ENCODE results near the gene FICD.
A peak's percentile ranks its signal among the peaks of the same experiment; 100 is the strongest.

Gene FICD

DNA sequence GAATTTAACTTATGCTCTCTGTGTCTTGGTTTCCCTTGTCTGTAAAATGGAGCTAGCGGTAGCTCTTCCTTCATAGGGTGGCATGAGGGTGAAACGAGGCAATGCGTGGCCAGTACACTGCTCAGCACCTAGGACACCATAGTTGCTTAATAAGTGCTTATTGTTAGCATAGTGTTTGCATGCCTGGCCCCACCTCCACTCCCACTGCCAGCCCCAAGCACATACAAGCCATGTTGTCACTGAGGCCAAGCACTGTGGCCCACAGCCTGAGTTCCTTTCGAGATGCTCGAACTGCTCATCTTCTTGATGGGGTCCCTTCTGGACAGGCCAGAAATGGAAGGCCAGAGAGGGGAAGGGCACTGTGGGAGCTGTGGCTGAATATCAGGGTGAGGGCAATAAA lies 839 bp downstream of the FICD start:
- Histone ChIP-seq H3K36me3 (peaks cover 44% of the 10 kb centered on the region), H3K27ac (peak overlapping the region; percentile 72), H3K4me1 (peaks cover 25% of the 10 kb centered on the region), H4K20me1 (peaks cover 51% of the 10 kb centered on the region), H3K4me3 (peak overlapping the region; percentile 83), H3K4me2 (peak overlapping the region; percentile 91), H3K9me3 (no peaks in the 10 kb centered on the region), H3K9ac (peak overlapping the region; percentile 83), H3K27me3 (no peaks in the 10 kb centered on the region)
- TF ChIP-seq Cebpa-rat (IDR thresholded peaks at IDR 0.05) = no peak

DNA sequence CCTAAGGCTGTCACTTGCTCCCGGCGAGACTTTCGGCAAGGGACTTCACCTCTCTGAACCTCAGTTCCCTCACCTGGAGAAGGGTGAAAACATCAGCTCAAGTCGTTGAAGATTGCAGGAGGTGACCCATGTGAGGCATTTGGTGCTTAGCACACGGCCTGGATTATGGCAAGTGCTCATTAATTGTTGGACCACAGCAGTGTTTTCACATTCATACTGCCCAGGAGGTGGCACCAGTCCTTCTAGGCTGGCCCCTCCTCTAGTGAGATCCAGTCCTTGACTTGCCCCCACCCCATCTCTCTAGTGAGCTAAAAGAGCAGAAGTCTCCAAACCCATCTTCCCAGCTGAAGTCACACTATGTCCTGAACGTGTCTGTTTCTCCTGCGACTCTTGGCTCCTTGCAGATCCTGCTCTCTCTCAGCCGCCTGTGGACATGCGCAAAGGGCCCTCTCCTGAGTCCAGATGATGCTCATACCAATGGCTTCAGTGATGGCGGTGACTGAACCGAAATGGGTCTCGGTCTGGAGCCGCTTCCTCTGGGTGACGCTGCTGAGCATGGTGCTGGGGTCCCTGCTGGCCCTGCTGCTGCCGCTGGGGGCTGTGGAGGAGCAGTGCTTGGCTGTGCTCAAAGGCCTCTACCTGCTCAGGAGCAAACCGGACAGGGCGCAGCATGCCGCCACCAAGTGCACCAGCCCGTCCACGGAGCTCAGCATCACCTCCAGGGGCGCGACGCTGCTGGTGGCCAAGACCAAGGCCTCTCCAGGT lies 1.6 kb downstream of the FICD start:
- no peak for TF ChIP-seq Cebpa-rat (IDR thresholded peaks at IDR 0.05)
- Histone ChIP-seq H4K20me1 (peaks cover 57% of the 10 kb centered on the region), H3K4me3 (no peak overlapping the region), H3K4me2 (peak overlapping the region; percentile 91; the same call in 1 of the 2 replicates), H3K9ac (no peak overlapping the region), H3K27ac (no peak overlapping the region), H3K9me3 (no peaks in the 10 kb centered on the region), H3K36me3 (peaks cover 52% of the 10 kb centered on the region), H3K27me3 (no peaks in the 10 kb centered on the region), H3K4me1 (peaks cover 25% of the 10 kb centered on the region)

GRCh38 chr12:108517288-108518100 lies 2.4 kb downstream of the FICD start:
- TF ChIP-seq Cebpa-rat (IDR thresholded peaks at IDR 0.05) = no peak
- Histone ChIP-seq H3K9ac (no peak overlapping the region), H3K27ac (no peak overlapping the region), H3K9me3 (no peaks in the 10 kb centered on the region), H3K4me2 (peak overlapping the region; percentile 14; the same call in 1 of the 2 replicates), H4K20me1 (peaks cover 65% of the 10 kb centered on the region), H3K36me3 (peaks cover 60% of the 10 kb centered on the region), H3K27me3 (no peaks in the 10 kb centered on the region), H3K4me1 (peaks cover 25% of the 10 kb centered on the region), H3K4me3 (no peak overlapping the region)

DNA sequence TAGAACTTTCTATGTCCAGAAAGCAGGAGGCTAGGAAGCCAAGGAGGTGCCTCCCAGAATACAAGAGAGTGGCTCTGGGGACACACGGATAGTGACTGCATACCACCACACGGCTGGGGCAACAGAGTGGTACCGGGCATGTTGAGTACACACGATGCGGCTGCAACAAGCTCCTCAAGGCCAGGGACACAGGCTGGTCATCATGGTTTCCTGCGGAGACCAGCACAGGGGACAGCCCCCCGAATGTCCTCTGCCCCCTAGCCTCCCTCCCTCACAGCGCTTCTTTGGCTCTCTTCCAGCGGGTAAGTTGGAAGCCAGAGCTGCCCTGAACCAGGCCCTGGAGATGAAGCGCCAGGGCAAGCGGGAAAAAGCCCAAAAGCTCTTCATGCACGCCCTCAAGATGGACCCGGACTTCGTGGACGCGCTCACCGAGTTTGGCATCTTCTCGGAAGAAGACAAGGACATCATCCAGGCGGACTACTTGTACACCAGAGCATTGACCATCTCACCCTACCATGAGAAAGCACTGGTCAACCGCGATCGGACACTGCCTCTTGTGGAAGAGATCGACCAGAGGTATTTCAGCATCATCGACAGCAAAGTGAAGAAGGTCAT lies 3.1 kb downstream of the FICD start:
- Histone ChIP-seq H3K9ac (no peak overlapping the region), H3K27ac (no peak overlapping the region), H3K27me3 (no peaks in the 10 kb centered on the region), H3K4me3 (no peak overlapping the region), H4K20me1 (peaks cover 72% of the 10 kb centered on the region), H3K4me2 (0 out of 2 replicates have a peak overlapping the region, but pooled peaks have one; percentile 14), H3K4me1 (peaks cover 25% of the 10 kb centered on the region), H3K9me3 (no peaks in the 10 kb centered on the region), H3K36me3 (peaks cover 67% of the 10 kb centered on the region)
- no peak for TF ChIP-seq Cebpa-rat (IDR thresholded peaks at IDR 0.05)

- H3K36me3 ChIP-seq = peaks cover 74% of the 10 kb centered on the region
- peaks cover 25% of the 10 kb centered on the region for H3K4me1 ChIP-seq
- TF ChIP-seq Cebpa-rat (IDR thresholded peaks at IDR 0.05) = no peak
- no peak overlapping the region for H3K9ac ChIP-seq
- H3K4me2 ChIP-seq = no peak overlapping the region
- peaks cover 79% of the 10 kb centered on the region for H4K20me1 ChIP-seq
- no peaks in the 10 kb centered on the region for H3K27me3 ChIP-seq
- no peak overlapping the region for H3K27ac ChIP-seq
- H3K4me3 ChIP-seq = no peak overlapping the region
- no peaks in the 10 kb centered on the region for H3K9me3 ChIP-seq
Observed at GRCh38 chr12:108518716-108519496, 3.8 kb downstream of the FICD start.

DNA sequence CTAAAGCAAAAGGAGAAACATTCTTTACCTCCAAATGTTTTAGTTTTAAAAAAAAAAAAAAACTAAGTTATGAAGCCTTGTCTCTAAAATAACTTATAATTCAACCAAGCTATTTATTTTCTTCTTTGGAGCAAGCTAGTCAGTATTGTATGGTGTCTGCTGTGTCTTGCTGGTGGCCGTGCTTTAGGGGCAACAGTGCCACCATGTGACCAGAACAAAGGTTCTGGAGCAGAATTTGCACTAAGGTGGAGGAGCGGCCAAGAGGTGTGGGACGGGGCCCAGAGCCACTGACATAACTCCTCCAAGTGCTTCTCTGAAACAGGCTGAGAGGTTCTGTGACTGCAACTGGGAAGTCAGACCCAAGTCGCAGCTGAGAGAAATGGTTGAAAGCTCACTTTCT lies 4.5 kb downstream of the FICD start:
- H3K36me3 ChIP-seq = peaks cover 80% of the 10 kb centered on the region
- H3K4me2 ChIP-seq = no peak overlapping the region
- no peak for TF ChIP-seq Cebpa-rat (IDR thresholded peaks at IDR 0.05)
- H4K20me1 ChIP-seq = peaks cover 86% of the 10 kb centered on the region
- no peaks in the 10 kb centered on the region for H3K27me3 ChIP-seq
- no peak overlapping the region for H3K27ac ChIP-seq
- no peaks in the 10 kb centered on the region for H3K9me3 ChIP-seq
- H3K9ac ChIP-seq = no peak overlapping the region
- no peak overlapping the region for H3K4me3 ChIP-seq
- H3K4me1 ChIP-seq = peaks cover 25% of the 10 kb centered on the region

DNA sequence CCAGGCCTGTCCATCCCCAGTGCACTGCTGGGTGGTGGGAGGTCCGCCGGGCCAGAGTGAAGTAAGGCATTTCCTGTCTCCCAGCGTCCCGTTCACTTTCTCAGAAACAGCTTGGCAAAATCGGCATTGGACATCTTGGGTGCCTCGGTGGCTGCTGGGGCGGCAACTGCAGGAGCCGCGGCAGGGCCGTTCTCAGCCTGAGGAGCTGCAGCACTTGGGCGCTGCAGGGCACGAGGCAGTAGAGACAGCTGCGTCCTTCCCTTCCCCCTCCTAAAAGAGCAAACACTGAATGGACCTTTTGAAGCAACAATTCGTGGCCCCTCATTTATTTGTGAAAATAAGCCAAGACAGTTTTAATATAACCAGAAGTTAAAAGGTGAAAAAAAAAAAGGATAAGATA lies 8.3 kb downstream of the FICD start:
- no peaks in the 10 kb centered on the region for H3K27me3 ChIP-seq
- H3K4me2 ChIP-seq = no peak overlapping the region
- peaks cover 98% of the 10 kb centered on the region for H4K20me1 ChIP-seq
- H3K9me3 ChIP-seq = no peaks in the 10 kb centered on the region
- peaks cover 100% of the 10 kb centered on the region for H3K36me3 ChIP-seq
- H3K9ac ChIP-seq = no peak overlapping the region
- H3K4me3 ChIP-seq = no peak overlapping the region
- no peak overlapping the region for H3K27ac ChIP-seq
- TF ChIP-seq Cebpa-rat (IDR thresholded peaks at IDR 0.05) = no peak
- peaks cover 9% of the 10 kb centered on the region for H3K4me1 ChIP-seq

DNA sequence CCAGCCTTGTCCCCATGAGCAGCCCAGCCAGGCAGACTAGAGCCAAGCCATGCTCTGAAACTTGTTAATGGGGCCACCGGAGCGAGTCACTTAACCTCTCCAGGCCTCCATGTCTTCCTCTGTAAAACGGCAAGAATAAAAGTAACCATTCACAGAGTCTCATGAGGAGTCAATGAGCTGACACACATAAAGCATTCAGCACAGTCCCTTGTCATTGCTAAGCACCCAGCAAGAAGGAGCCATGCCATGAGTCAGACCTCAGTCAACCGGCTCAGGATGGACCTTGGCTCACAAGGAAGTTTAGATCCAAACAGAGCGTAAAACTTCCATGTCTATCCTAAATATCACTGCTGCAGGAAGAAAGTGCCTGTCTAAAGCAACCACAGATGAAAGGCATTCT lies 10.6 kb downstream of the FICD start:
- Histone ChIP-seq H3K4me3 (no peak overlapping the region), H3K4me1 (peaks cover 9% of the 10 kb centered on the region), H3K27ac (no peak overlapping the region), H3K9ac (no peak overlapping the region), H3K4me2 (no peak overlapping the region), H3K27me3 (no peaks in the 10 kb centered on the region), H3K9me3 (no peaks in the 10 kb centered on the region), H4K20me1 (peaks cover 96% of the 10 kb centered on the region), H3K36me3 (peaks cover 100% of the 10 kb centered on the region)
- no peak for TF ChIP-seq Cebpa-rat (IDR thresholded peaks at IDR 0.05)

- Histone ChIP-seq H3K4me3 (no peak overlapping the region), H3K9me3 (no peaks in the 10 kb centered on the region), H3K36me3 (peaks cover 100% of the 10 kb centered on the region), H4K20me1 (peaks cover 97% of the 10 kb centered on the region), H3K4me1 (peaks cover 9% of the 10 kb centered on the region), H3K27me3 (no peaks in the 10 kb centered on the region), H3K27ac (no peak overlapping the region), H3K9ac (no peak overlapping the region), H3K4me2 (peak overlapping the region; percentile 13; the same call in 1 of the 2 replicates)
- no peak for TF ChIP-seq Cebpa-rat (IDR thresholded peaks at IDR 0.05)
Observed at GRCh38 chr12:108526482-108527165, 11.5 kb downstream of the FICD start.
